H1 (cell line): ENCODE results near the gene NDUFS7. TPM values are rescaled to one million over a fixed set of nuclear protein-coding genes. Genes with fewer than 3 reads are reported as not detected.

Source experiments
- CTCF ChIA-PET: fragments of 300-600 bp; sonication (Branson Sonifier 250); formaldehyde crosslinking; loops from one replicate; lab custom pipeline; 2021; ENCODE audit not compliant: partially characterized antibody; lab: Charles Lee
- POLR2A ChIA-PET: fragments of 300-600 bp; sonication (Branson Sonifier 250); formaldehyde crosslinking; loops from one replicate; lab custom pipeline; 2021; ENCODE audit warnings: inconsistent platforms; ENCODE audit not compliant: partially characterized antibody; lab: Charles Lee
- DNase-seq, 2 experiments: peaks; one replicate each; pipeline versions ENCODE4 v3.0.0 to v3.0.0-alpha.2; 2010 to 2022; ENCODE audit warnings: low spot score in 2 of 2, low read depth in 1 of 2, mixed read lengths in 1 of 2
- FAIRE-seq: peaks from 2 replicates; lab custom pipeline; 2011; peaks lifted over from hg19 to GRCh38; lab: Jason Lieb, UNC
- H2AFZ ChIP-seq: 2 replicates; pipeline ENCODE4 v1.8.1; 2012; ENCODE audit warnings: low read length, inconsistent platforms
- H2AK5ac ChIP-seq: 2 replicates; pipeline ENCODE4 v1.6.1; 2013; ENCODE audit warnings: low read depth, low read length
- H2BK120ac ChIP-seq: replicated peaks from 2 replicates; pipeline ENCODE3; 2013; ENCODE audit warnings: low read depth, low read length, inconsistent platforms
- H2BK12ac ChIP-seq: 2 replicates; pipeline ENCODE4 v1.6.1; 2013; ENCODE audit warnings: low read depth, low read length
- H2BK15ac ChIP-seq: 2 replicates; pipeline ENCODE4 v1.6.1; 2013; ENCODE audit warnings: low read length
- H2BK20ac ChIP-seq: 2 replicates; pipeline ENCODE4 v1.6.1; 2013; ENCODE audit warnings: low read length
- H2BK5ac ChIP-seq: 2 replicates; pipeline ENCODE4 v1.6.1; 2013; ENCODE audit warnings: low read depth, low read length
- H3K14ac ChIP-seq: 2 replicates; pipeline ENCODE4 v1.6.1; 2013; ENCODE audit warnings: inconsistent platforms; ENCODE audit not compliant: insufficient read length
- H3K18ac ChIP-seq: 2 replicates; pipeline ENCODE4 v1.6.1; 2013; ENCODE audit warnings: low read length; ENCODE audit errors: extremely low read depth
- H3K23ac ChIP-seq: 2 replicates; pipeline ENCODE4 v1.6.1; 2013; ENCODE audit warnings: inconsistent platforms; ENCODE audit not compliant: insufficient read length
- H3K23me2 ChIP-seq: 2 replicates; pipeline ENCODE4 v1.6.1; 2013; ENCODE audit warnings: low read depth, low read length
- H3K27ac ChIP-seq: 2 replicates; pipeline ENCODE4 v1.6.1; 2011; ENCODE audit warnings: low read depth, low read length, inconsistent platforms
- H3K27me3 ChIP-seq, 4 experiments: replicated peaks in 1 of 4; 1 replicate in 1 of 4; 2 replicates in 3 of 4; pipeline versions ENCODE4 v1.6.1 to v1.8.1; 2011 to 2013; ENCODE audit warnings: low read length in 3 of 4, mild to moderate bottlenecking in 3 of 4, inconsistent platforms in 2 of 4, mixed read lengths in 2 of 4, moderate library complexity in 1 of 4; ENCODE audit not compliant: control insufficient read depth in 3 of 4, insufficient read depth in 3 of 4; ENCODE audit errors: extremely low read depth in 1 of 4
- H3K36me3 ChIP-seq, 4 experiments: 2 replicates each; pipeline versions ENCODE4 v1.6.1 to v1.8.1; 2011 to 2013; ENCODE audit warnings: mild to moderate bottlenecking in 4 of 4, low read length in 3 of 4, moderate library complexity in 2 of 4, control low read depth in 1 of 4, inconsistent platforms in 1 of 4; ENCODE audit not compliant: insufficient read depth in 4 of 4, control insufficient read depth in 2 of 4
- H3K4ac ChIP-seq: replicated peaks from 2 replicates; pipeline ENCODE3; 2013; ENCODE audit warnings: low read length, low read depth, mixed read lengths, inconsistent platforms; ENCODE audit not compliant: insufficient read length
- H3K4me1 ChIP-seq, 4 experiments: replicated peaks in 1 of 4; 1 replicate in 1 of 4; 2 replicates in 3 of 4; pipeline versions ENCODE4 v1.6.1 to v1.8.1; 2011 to 2013; ENCODE audit warnings: low read length in 3 of 4, inconsistent platforms in 2 of 4, mixed read lengths in 1 of 4; ENCODE audit not compliant: insufficient read depth in 4 of 4, control insufficient read depth in 3 of 4
- H3K4me2 ChIP-seq, 2 experiments: 2 replicates each; pipeline versions ENCODE4 v1.6.1 to v1.8.1; 2011 to 2013; ENCODE audit warnings: low read depth in 2 of 2, low read length in 2 of 2, control low read depth in 1 of 2, inconsistent platforms in 1 of 2, mild to moderate bottlenecking in 1 of 2; ENCODE audit not compliant: insufficient read depth in 1 of 2
- H3K4me3 ChIP-seq, 4 experiments: fragments of 200-600, 300-600 bp in 1 of 4; sonication (generic), shearing (Covaris generic), sonication (Bioruptor Twin) in 1 of 4; 2 replicates each; pipeline versions ENCODE4 v1.5.1 to v1.8.1; 2011 to 2016; ENCODE audit warnings: low read length in 4 of 4, low read depth in 3 of 4, control low read depth in 2 of 4, inconsistent platforms in 2 of 4, mild to moderate bottlenecking in 2 of 4, mixed read lengths in 1 of 4, moderate library complexity in 1 of 4; ENCODE audit not compliant: insufficient read depth in 2 of 4; ENCODE audit errors: extremely low read depth in 1 of 4
- H3K56ac ChIP-seq: replicated peaks from 2 replicates; pipeline ENCODE3; 2013; ENCODE audit warnings: low read depth, mild to moderate bottlenecking, mixed read lengths, low read length, inconsistent platforms; ENCODE audit not compliant: insufficient read length
- H3K79me1 ChIP-seq: 2 replicates; pipeline ENCODE4 v1.6.1; 2013; ENCODE audit warnings: low read depth, low read length, control low read depth
- H3K79me2 ChIP-seq, 2 experiments: 2 replicates each; pipeline versions ENCODE4 v1.6.1 to v1.8.1; 2012 to 2013; ENCODE audit warnings: low read length in 2 of 2, mild to moderate bottlenecking in 2 of 2, inconsistent platforms in 1 of 2; ENCODE audit not compliant: insufficient read depth in 2 of 2, control insufficient read depth in 1 of 2
- H3K9ac ChIP-seq, 4 experiments: replicated peaks in 1 of 4; 1 replicate in 1 of 4; 2 replicates in 3 of 4; pipeline versions ENCODE4 v1.6.1 to v1.8.1; 2011 to 2013; ENCODE audit warnings: low read depth in 3 of 4, low read length in 3 of 4, control low read depth in 2 of 4, mild to moderate bottlenecking in 2 of 4, moderate library complexity in 2 of 4, inconsistent platforms in 1 of 4; ENCODE audit errors: extremely low read depth in 1 of 4
- H3K9me3 ChIP-seq, 2 experiments: 2 replicates each; pipeline versions ENCODE4 v1.6.1 to v1.8.1; 2012 to 2013; ENCODE audit warnings: mild to moderate bottlenecking in 2 of 2, moderate library complexity in 2 of 2, control low read depth in 1 of 2, inconsistent platforms in 1 of 2, low read depth in 1 of 2, low read length in 1 of 2, mixed read lengths in 1 of 2; ENCODE audit not compliant: insufficient read depth in 2 of 2
- H4K20me1 ChIP-seq, 2 experiments: replicated peaks in 1 of 2; 2 replicates each; pipeline versions ENCODE3 to v1.8.1; 2011 to 2013; ENCODE audit warnings: inconsistent platforms in 2 of 2, low read length in 2 of 2, mild to moderate bottlenecking in 1 of 2; ENCODE audit not compliant: insufficient read depth in 2 of 2, control insufficient read depth in 1 of 2
- H4K5ac ChIP-seq: 2 replicates; pipeline ENCODE4 v1.6.1; 2013; ENCODE audit warnings: low read length, low read depth, mixed read lengths, inconsistent platforms; ENCODE audit not compliant: insufficient read length
- H4K8ac ChIP-seq: 2 replicates; pipeline ENCODE4 v1.8.0; 2013; ENCODE audit warnings: mild to moderate bottlenecking, moderate library complexity, low read length, inconsistent platforms; ENCODE audit not compliant: insufficient read depth; ENCODE audit errors: extremely low read depth
- H4K91ac ChIP-seq: replicated peaks from 2 replicates; pipeline ENCODE3; 2013; ENCODE audit warnings: low read length, mixed read lengths, inconsistent platforms; ENCODE audit not compliant: insufficient read length
- BRCA1 ChIP-seq: IDR thresholded peaks from 2 replicates; pipeline ENCODE4 v1.6.1; 2012; ENCODE audit warnings: low read depth, low read length, improper control_type of control experiment
- CHD1 ChIP-seq: IDR thresholded peaks from 2 replicates; pipeline ENCODE4 v1.6.1; 2012; ENCODE audit warnings: low read depth, low read length, improper control_type of control experiment
- EGR1 ChIP-seq: IDR thresholded peaks from 2 replicates; pipeline ENCODE4 v1.6.1; 2011; ENCODE audit warnings: low read depth, low read length, borderline replicate concordance
- FOSL1 ChIP-seq: IDR thresholded peaks from 2 replicates; pipeline ENCODE4 v1.6.1; 2011; ENCODE audit warnings: mild to moderate bottlenecking, low read depth, low read length, moderate library complexity; ENCODE audit not compliant: insufficient read depth
- HDAC2 ChIP-seq, 2 experiments: fragments of 300-600 bp in 1 of 2; sonication (generic) in 1 of 2; IDR thresholded peaks; 2 replicates each; pipeline ENCODE4 v1.6.1; 2011 to 2012; ENCODE audit warnings: low read depth in 2 of 2, low read length in 2 of 2, mild to moderate bottlenecking in 2 of 2, moderate library complexity in 2 of 2, borderline replicate concordance in 1 of 2, inconsistent platforms in 1 of 2
- POLR2A ChIP-seq, 2 experiments: IDR thresholded peaks; 1 replicate in 1 of 2; 2 replicates in 1 of 2; pipeline ENCODE4 v1.6.1; 2011; ENCODE audit warnings: low read depth in 2 of 2, low read length in 2 of 2, mild to moderate bottlenecking in 2 of 2; ENCODE audit errors: control extremely low read depth in 1 of 2
- POLR2AphosphoS5 ChIP-seq: IDR thresholded peaks from 2 replicates; pipeline ENCODE4 v1.6.1; 2011; ENCODE audit warnings: low read depth, low read length
- POU5F1 ChIP-seq: IDR thresholded peaks from 2 replicates; pipeline ENCODE4 v1.6.1; 2011; ENCODE audit warnings: low read depth, mild to moderate bottlenecking, low read length, moderate library complexity
- RXRA ChIP-seq: IDR thresholded peaks from 2 replicates; pipeline ENCODE4 v1.6.1; 2011; ENCODE audit warnings: low read depth, mild to moderate bottlenecking, low read length, moderate library complexity; ENCODE audit not compliant: insufficient read depth
- SP4 ChIP-seq: IDR thresholded peaks from 2 replicates; pipeline ENCODE4 v1.6.1; 2012; ENCODE audit warnings: low read length, inconsistent platforms
- SUZ12 ChIP-seq: fragments of 200-600 bp; sonication (generic); IDR thresholded peaks from 2 replicates; pipeline ENCODE4 v1.6.1; 2012; ENCODE audit warnings: mild to moderate bottlenecking, inconsistent platforms, low read length, moderate library complexity, mixed read lengths
- TAF1 ChIP-seq: IDR thresholded peaks from 2 replicates; pipeline ENCODE4 v1.6.1; 2011; ENCODE audit warnings: mild to moderate bottlenecking, low read depth, low read length
- TCF12 ChIP-seq: IDR thresholded peaks from 2 replicates; pipeline ENCODE4 v1.6.1; 2011; ENCODE audit warnings: low read depth, mild to moderate bottlenecking, low read length
- YY1 ChIP-seq: IDR thresholded peaks from 2 replicates; pipeline ENCODE4 v1.6.1; 2011; ENCODE audit warnings: low read depth, mild to moderate bottlenecking, low read length
- WGBS, 2 experiments: shearing (Covaris generic) in 1 of 2; methylation state at CpG; one replicate each; pipeline versions ENCODE4 v1.1.6 to v1.1.7; 2013 to 2015; ENCODE audit warnings: low lambda C conversion rate in 2 of 2, mixed read lengths in 2 of 2, inconsistent platforms in 1 of 2, low coverage in 1 of 2, missing lambda C conversion rate in 1 of 2; ENCODE audit not compliant: insufficient replicate concordance in 2 of 2, insufficient coverage in 1 of 2, insufficient read length in 1 of 2; ENCODE audit errors: extremely low coverage in 1 of 2, missing lambda C conversion rate in 1 of 2; 5-methylcytosine and 5-hydroxymethylcytosine counted together
- polyA plus RNA-seq, 7 experiments: library from polyadenylated mRNA; depleted of rRNA in 3 of 7; stranded (reverse) in 5 of 7; unstranded in 2 of 7; fragments of >200 nt in 5 of 7; fragments of 200-250 nt in 2 of 7; gene quantifications; 1 replicate in 5 of 7; 2 replicates in 1 of 7; 4 replicates in 1 of 7; pipeline versions ENCODE4 v1.2.1 to v1.2.3, GENCODE V29; 2011 to 2013; ENCODE audit warnings: missing spikeins in 2 of 7, mixed read lengths in 2 of 7
- total RNA-seq: library from RNA; stranded (reverse); fragmentation: NEBNext Ultra II Directional; extraction: Animal tissue kit (Norgen Biotek cat#: 25700); gene quantifications from 2 replicates; pipeline ENCODE4 v1.2.1, GENCODE V29; 2021

NDUFS7 gene
- total and polyA plus RNA-seq, 2 of the 8 experiments (the other 6 are each of a cell fraction or from before 2014, with no cell fraction given): 78.1 to 309 TPM

GRCh38 chr19:1351381-1351851 lies 32.3 kb upstream of the NDUFS7 start:
- Histone ChIP-seq H4K5ac (no peak overlapping the region), H3K23me2 (peaks cover 7% of the 10 kb centered on the region; the same call in 1 of the 2 replicates), H2BK120ac (no peak overlapping the region), H2BK12ac (no peak overlapping the region), H3K9me3 (no peaks in the 10 kb centered on the region), H3K36me3 (no peaks in the 10 kb centered on the region), H3K18ac (no peak overlapping the region), H2AFZ (no peak overlapping the region), H3K4me1 (peaks cover 2 to 6% (median 3%) of the 10 kb centered on the region in 4 experiments; a peak in 5 of 7 replicates), H3K79me1 (peaks cover 2% of the 10 kb centered on the region; the same call in 1 of the 2 replicates), H2AK5ac (no peak overlapping the region), H3K56ac (no peak overlapping the region), H2BK20ac (no peak overlapping the region), H3K9ac (no peak overlapping the region), H3K4ac (no peak overlapping the region), H4K20me1 (peaks cover 0 to 3% of the 10 kb centered on the region in 2 experiments), H3K79me2 (peaks cover 0 to 9% of the 10 kb centered on the region in 2 experiments; a peak in 3 of 4 replicates), H3K4me2 (no peak overlapping the region), H3K4me3 (no peak overlapping the region), H3K23ac (no peak overlapping the region), H2BK15ac (no peak overlapping the region), H4K8ac (no peak overlapping the region), H3K14ac (no peak overlapping the region), H4K91ac (no peak overlapping the region), H2BK5ac (no peak overlapping the region), H3K27ac (no peak overlapping the region), H3K27me3 (no peaks in the 10 kb centered on the region; a peak in 1 of 7 replicates)
- POLR2A ChIA-PET: no interaction called here
- TF ChIP-seq POLR2A (IDR thresholded peaks at IDR 0.05; ENCODE audit: control extremely low read depth in 1 of 2, low read depth in 2 of 2, low read length in 2 of 2): no peak
- no peak for TF ChIP-seq EGR1
- TF ChIP-seq BRCA1: no peak
- TF ChIP-seq SP4: no peak
- TF ChIP-seq CHD1: no peak
- TF ChIP-seq HDAC2 (IDR thresholded peaks at IDR 0.05; ENCODE audit: borderline replicate concordance in 1 of 2, low read depth in 2 of 2, low read length in 2 of 2): no peak
- no peak for TF ChIP-seq SUZ12
- no peak for TF ChIP-seq YY1
- TF ChIP-seq TCF12: no peak
- no peak for TF ChIP-seq TAF1
- TF ChIP-seq POLR2AphosphoS5: no peak
- TF ChIP-seq POU5F1: no peak
- TF ChIP-seq FOSL1: no peak
- no peak for TF ChIP-seq RXRA
- no peak for DNase-seq
- WGBS, 2 experiments: 86% methylated on average over 21 of the region's 21 CpGs; no CpG with 5 or more reads in 1 of the 2 experiments
- CTCF ChIA-PET: interaction anchor here (0.6 to 1.4 kb wide), 2 partner anchors 67 to 72 kb away, joined by 3 to 5 read pairs; no protein-coding TSS in a partner anchor
- FAIRE-seq: no peak
